ENCODE measurements around the gene TBXAS1.

Gene TBXAS1

DNA sequence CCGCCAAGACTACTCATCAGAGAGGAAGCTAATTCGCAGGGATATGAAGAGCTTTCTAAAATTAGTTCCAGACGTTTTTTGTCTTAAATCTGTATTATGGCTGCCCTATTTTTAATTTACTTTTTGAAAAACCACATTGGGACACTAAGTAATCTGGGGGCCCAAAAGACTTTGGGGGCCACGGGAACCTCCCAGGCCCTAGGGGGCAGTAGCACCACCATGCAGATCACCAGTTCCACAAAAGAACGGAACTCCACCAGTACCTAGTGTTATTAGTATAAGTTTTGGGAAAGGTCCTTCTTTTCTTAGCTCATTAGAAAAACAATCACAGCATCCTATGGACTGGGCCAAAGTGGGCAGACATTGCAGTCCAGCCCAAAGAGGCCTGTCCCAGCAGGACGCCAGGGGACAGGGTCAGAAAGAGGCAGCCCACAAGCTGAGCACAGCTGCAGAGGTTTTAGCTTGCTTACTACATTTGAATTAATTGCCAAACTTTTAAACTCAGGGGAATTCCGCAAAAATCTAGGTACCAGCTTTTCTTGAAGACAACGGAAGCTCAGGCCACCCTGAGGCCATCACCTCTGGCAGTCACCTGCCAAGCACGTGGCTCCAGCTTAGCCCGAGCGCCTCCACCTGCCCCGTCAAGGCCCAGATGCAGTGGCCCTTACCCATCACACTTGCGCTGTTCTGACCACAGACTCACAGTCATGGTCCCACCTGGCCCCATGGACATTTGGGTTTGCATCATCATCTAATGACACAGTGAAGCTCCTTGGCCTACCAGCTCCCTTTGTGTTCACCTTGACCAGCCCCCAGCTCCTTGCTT is 158.8 kb downstream of the TBXAS1 start:
- H3K36me3 ChIP-seq (ENCODE audit: insufficient read depth, low read length): no peaks in the 10 kb centered on the region
- no peak for DNase-seq (ENCODE audit: low read depth, low spot score)
- H3K9me3 ChIP-seq (ENCODE audit: low read depth, low read length): no peaks in the 10 kb centered on the region
- H3K27ac ChIP-seq: no peak overlapping the region
- TF ChIP-seq EZH2 (IDR thresholded peaks at IDR 0.05) (no peak), POLR2AphosphoS5 (IDR thresholded peaks at IDR 0.05; ENCODE audit: borderline replicate concordance, low read depth, low read length) (no peak), FOXP2 (optimal IDR thresholded peaks at IDR 0.05; ENCODE audit: control extremely low read depth, extremely low read length, insufficient read depth) (no peak)
- H3K9ac ChIP-seq (ENCODE audit: insufficient read length): no peak overlapping the region
- H3K4me3 ChIP-seq: no peak overlapping the region

DNA sequence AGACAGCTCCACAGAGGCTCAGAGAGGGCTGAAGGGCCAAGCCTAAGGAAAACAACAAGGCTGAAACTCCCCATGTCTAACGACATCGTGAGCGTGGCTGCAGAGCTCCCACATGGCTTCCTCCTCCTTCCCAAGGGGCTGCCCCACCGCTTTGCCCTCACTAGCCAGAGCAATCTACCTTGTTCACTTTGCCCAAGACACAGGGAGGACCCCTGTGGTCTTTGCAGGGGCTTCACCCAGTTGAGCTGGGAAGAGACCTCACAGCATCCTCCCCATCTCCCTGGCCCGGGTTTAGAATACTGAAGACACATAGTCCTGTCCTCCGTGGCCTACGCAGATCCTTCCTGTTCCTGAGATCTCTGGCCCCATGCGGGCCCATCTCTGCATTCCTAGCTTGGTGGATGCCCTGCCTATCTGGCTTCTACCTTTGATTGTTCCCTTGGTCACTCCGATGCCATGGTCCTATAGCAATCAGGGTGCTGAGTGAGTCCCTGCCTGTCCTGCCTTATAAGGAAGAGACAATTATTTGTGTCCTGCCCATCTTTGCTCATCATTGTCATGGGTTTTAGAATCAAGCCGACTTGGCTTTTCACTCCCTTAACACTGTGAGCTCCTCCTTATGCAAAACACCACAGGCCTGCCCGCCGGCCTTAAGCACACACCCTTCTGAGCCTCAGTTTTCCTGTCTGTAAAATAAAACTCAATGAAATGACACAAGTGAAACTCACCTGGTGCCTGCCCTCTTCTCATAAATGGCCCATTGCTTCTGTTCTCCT is 160.5 kb downstream of the TBXAS1 start:
- Histone ChIP-seq H3K36me3 (ENCODE audit: insufficient read depth, low read length) (no peaks in the 10 kb centered on the region), H3K27ac (no peak overlapping the region), H3K9ac (ENCODE audit: insufficient read length) (no peak overlapping the region), H3K4me3 (no peak overlapping the region), H3K9me3 (ENCODE audit: low read depth, low read length) (no peaks in the 10 kb centered on the region)
- DNase-seq (ENCODE audit: low read depth, low spot score): no peak
- TF ChIP-seq POLR2AphosphoS5 (IDR thresholded peaks at IDR 0.05; ENCODE audit: borderline replicate concordance, low read depth, low read length) (no peak), EZH2 (IDR thresholded peaks at IDR 0.05) (no peak), FOXP2 (optimal IDR thresholded peaks at IDR 0.05; ENCODE audit: control extremely low read depth, extremely low read length, insufficient read depth) (no peak)

DNA sequence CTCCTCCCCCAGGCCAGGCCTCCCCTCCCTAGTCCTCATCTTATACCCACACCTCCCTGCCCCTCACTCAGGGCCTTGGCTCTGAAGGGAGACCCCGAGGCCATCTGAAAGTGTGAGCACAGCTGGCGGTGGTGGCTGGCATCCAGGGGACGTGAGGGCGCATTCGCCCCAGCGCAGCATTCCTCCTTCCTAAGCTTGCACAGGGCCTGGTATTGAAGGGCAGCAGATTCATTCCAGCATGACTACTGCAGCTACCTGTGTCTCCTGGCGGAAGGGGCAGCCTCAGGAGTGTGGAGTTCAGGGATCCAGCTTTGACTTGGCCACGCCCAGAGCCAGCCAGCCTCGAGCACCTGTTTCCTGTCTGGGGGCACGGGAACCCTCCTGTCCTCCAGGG is 161.1 kb downstream of the TBXAS1 start:
- no peak for TF ChIP-seq FOXP2 (optimal IDR thresholded peaks at IDR 0.05; ENCODE audit: control extremely low read depth, extremely low read length, insufficient read depth)
- TF ChIP-seq EZH2 (IDR thresholded peaks at IDR 0.05): no peak
- Histone ChIP-seq H3K9me3 (ENCODE audit: low read depth, low read length) (no peaks in the 10 kb centered on the region), H3K4me3 (no peak overlapping the region), H3K9ac (ENCODE audit: insufficient read length) (no peak overlapping the region), H3K27ac (no peak overlapping the region), H3K36me3 (ENCODE audit: insufficient read depth, low read length) (no peaks in the 10 kb centered on the region)
- no peak for DNase-seq (ENCODE audit: low read depth, low spot score)

DNA sequence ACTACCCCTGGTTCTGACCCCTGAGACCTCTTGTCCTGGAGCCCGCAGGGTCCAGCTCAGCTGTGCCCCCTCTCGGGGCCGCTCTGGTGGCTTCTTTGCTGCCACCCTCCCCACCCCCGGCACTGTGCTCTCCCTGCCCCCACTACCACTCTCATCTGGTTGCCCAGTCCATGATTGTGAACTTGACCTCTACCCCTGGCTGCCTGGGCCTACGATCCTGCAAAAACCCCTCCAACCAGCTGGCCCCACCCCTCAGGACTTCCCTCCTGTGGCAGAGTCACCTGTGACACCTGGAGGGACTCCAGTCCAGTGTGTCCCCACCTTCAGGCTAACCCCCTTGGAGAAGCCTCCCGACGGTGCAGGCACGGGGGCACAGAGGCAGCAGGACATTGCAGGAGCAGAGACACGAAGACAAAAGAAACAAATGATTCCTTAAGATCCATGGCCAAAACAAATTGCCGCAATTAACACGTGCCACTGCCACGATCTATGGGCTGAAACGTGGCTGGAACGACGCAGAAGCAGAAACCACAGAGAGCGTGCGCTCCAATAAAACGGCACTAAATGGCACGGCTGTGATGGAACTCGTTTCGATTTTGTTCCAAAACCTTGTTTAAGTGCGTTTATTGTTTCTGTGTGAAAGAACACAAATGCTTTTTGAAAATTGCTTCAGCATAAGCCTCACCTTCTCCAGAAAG is 161.7 kb downstream of the TBXAS1 start:
- no peak for TF ChIP-seq POLR2AphosphoS5 (IDR thresholded peaks at IDR 0.05; ENCODE audit: borderline replicate concordance, low read depth, low read length)
- no peak for DNase-seq (ENCODE audit: low read depth, low spot score)
- no peaks in the 10 kb centered on the region for H3K36me3 ChIP-seq (ENCODE audit: insufficient read depth, low read length)
- no peaks in the 10 kb centered on the region for H3K9me3 ChIP-seq (ENCODE audit: low read depth, low read length)
- H3K9ac ChIP-seq (ENCODE audit: insufficient read length): no peak overlapping the region
- no peak overlapping the region for H3K4me3 ChIP-seq
- H3K27ac ChIP-seq: no peak overlapping the region

DNA sequence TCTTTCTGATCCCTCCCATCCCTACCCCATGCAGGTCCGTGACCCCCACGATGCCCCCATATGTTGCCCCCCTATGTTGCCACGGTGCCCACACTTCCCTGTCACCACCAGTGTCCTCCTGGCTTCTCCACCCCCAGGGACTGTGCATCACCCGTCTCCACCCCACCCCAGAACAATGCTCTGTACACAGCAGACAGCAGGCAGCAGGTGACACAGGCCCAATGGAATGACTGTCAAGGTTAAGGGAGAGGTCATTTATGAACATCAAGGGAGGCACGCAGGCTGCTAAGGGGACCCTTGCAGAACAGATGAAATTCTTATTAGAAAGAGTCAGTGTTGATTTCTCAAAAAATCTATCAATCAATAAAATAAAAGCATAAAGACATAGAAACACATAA is 162.2 kb downstream of the TBXAS1 start:
- Histone ChIP-seq H3K9ac (ENCODE audit: insufficient read length) (no peak overlapping the region), H3K27ac (no peak overlapping the region), H3K36me3 (ENCODE audit: insufficient read depth, low read length) (no peaks in the 10 kb centered on the region), H3K4me3 (no peak overlapping the region), H3K9me3 (ENCODE audit: low read depth, low read length) (no peaks in the 10 kb centered on the region)
- no peak for TF ChIP-seq EZH2 (IDR thresholded peaks at IDR 0.05)
- TF ChIP-seq POLR2AphosphoS5 (IDR thresholded peaks at IDR 0.05; ENCODE audit: borderline replicate concordance, low read depth, low read length): no peak
- no peak for TF ChIP-seq FOXP2 (optimal IDR thresholded peaks at IDR 0.05; ENCODE audit: control extremely low read depth, extremely low read length, insufficient read depth)
- no peak for DNase-seq (ENCODE audit: low read depth, low spot score)

DNA sequence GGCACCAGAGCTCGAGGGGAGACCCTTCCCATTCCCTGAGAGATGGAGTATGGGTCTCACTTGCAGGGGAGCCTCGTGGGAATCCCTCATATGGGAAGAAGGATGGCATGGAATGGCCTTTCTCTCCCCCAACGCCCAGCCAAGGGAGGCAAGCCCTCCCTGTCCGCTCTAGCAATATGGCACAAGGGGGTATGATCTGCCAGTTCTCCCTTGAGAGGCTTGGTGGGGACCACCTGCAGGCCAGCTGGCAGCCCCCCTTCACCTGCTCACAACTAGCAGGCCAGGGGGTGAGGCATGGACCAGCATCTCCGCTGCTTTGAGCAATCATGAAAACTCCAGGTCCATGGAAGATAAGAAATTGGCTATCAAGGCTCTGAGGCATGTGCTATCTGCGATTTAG is 162.8 kb downstream of the TBXAS1 start:
- H3K36me3 ChIP-seq (ENCODE audit: insufficient read depth, low read length): no peaks in the 10 kb centered on the region

DNA sequence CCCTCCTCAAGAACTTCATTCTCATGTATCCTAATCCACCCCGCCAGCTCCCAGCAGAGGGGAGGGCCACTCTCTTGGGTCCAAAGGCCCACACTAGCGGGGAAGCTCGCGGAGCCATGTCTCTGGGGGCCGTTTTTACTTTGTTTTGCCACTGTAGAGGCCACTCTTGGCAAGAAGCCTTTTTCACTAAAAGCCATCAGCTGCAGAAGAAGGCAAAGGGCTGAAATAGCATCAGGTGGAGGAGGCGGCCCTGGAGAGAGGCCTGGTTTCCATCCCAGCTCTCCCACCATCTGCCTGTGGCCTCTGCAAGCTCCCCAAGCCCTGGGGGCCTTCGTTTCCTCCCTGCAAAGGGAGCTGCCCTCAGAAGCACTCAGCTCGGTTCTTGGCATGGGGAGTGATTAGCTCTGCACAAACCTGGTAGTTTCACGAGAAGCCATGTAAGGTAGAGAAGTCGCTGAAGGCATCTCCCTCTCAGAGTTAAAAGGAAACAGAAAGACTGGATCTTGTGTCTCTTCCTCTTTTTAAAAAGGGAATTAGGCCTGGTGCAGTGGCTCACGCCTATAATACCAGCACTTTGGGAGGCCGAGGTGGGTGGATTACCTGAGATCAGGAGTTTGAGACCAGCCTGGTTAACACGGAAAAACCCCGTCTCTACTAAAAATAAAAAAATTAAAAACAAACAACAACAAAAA is 163.4 kb downstream of the TBXAS1 start:
- H3K27ac ChIP-seq: no peak overlapping the region

More for the DNA sequence above, 162.8 kb downstream of the TBXAS1 start:
- H3K9me3 ChIP-seq (ENCODE audit: low read depth, low read length): no peaks in the 10 kb centered on the region
- H3K27ac ChIP-seq: no peak overlapping the region
- no peak overlapping the region for H3K9ac ChIP-seq (ENCODE audit: insufficient read length)
- no peak overlapping the region for H3K4me3 ChIP-seq
- no peak for TF ChIP-seq FOXP2 (optimal IDR thresholded peaks at IDR 0.05; ENCODE audit: control extremely low read depth, extremely low read length, insufficient read depth)
- TF ChIP-seq EZH2 (IDR thresholded peaks at IDR 0.05): no peak
- TF ChIP-seq POLR2AphosphoS5 (IDR thresholded peaks at IDR 0.05; ENCODE audit: borderline replicate concordance, low read depth, low read length): no peak
- DNase-seq (ENCODE audit: low read depth, low spot score): no peak

DNA sequence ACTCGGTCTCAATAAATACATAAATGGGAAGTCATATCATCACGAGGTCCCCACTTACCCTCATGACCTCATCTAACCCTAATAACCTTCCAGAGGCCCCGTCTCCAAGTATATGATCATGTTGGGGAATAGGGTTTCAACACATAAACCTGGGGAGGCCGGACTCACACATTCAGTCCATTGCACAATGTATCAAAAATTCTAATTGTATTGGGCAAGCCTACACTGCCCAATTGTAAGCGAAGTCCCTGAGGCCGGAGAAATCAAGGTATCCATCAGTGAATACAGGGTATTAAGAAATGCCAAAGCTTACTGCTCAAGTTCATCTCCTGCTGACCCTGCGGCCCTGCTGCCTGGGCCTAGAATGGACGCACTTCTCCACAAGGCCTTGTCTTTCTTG is 164.1 kb downstream of the TBXAS1 start:
- no peaks in the 10 kb centered on the region for H3K36me3 ChIP-seq (ENCODE audit: insufficient read depth, low read length)
- no peak overlapping the region for H3K9ac ChIP-seq (ENCODE audit: insufficient read length)
- no peaks in the 10 kb centered on the region for H3K9me3 ChIP-seq (ENCODE audit: low read depth, low read length)
- TF ChIP-seq EZH2 (IDR thresholded peaks at IDR 0.05) (no peak), POLR2AphosphoS5 (IDR thresholded peaks at IDR 0.05; ENCODE audit: borderline replicate concordance, low read depth, low read length) (no peak), FOXP2 (optimal IDR thresholded peaks at IDR 0.05; ENCODE audit: control extremely low read depth, extremely low read length, insufficient read depth) (no peak)
- no peak overlapping the region for H3K27ac ChIP-seq
- no peak for DNase-seq (ENCODE audit: low read depth, low spot score)
- no peak overlapping the region for H3K4me3 ChIP-seq

More for the DNA sequence above, 163.4 kb downstream of the TBXAS1 start:
- DNase-seq (ENCODE audit: low read depth, low spot score): no peak
- H3K9me3 ChIP-seq (ENCODE audit: low read depth, low read length): no peaks in the 10 kb centered on the region
- H3K4me3 ChIP-seq: no peak overlapping the region
- no peak overlapping the region for H3K9ac ChIP-seq (ENCODE audit: insufficient read length)
- H3K36me3 ChIP-seq (ENCODE audit: insufficient read depth, low read length): no peaks in the 10 kb centered on the region
- TF ChIP-seq POLR2AphosphoS5 (IDR thresholded peaks at IDR 0.05; ENCODE audit: borderline replicate concordance, low read depth, low read length) (no peak), FOXP2 (optimal IDR thresholded peaks at IDR 0.05; ENCODE audit: control extremely low read depth, extremely low read length, insufficient read depth) (no peak), EZH2 (IDR thresholded peaks at IDR 0.05) (no peak)

Data from SK-N-MC (cell line).